SU-DHL-6 (cell line): ENCODE results near the gene RALGPS1.

ENCODE experiments used
- H2AFZ ChIP-seq: fragments of 200-600 bp; sonication (generic); 2 replicates; pipeline ENCODE4 v1.6.1; 2014; ENCODE audit warnings: low read depth, mild to moderate bottlenecking, moderate library complexity, mixed read lengths, antibody characterized with exemption, low read length; ENCODE audit not compliant: severe bottlenecking
- H3F3A ChIP-seq: fragments of 200-600 bp; shearing (Covaris generic); 2 replicates; pipeline ENCODE4 v1.6.0; 2016; ENCODE audit warnings: antibody characterized with exemption, mild to moderate bottlenecking; ENCODE audit not compliant: insufficient read depth
- H3K27ac ChIP-seq: fragments of 200-600 bp; sonication (generic); 2 replicates; pipeline ENCODE4 v1.5.1; 2016; ENCODE audit warnings: low read depth, mild to moderate bottlenecking, low read length, moderate library complexity, mixed read lengths
- H3K27me3 ChIP-seq: fragments of 200-600 bp; sonication (generic), shearing (Covaris generic); 2 replicates; pipeline ENCODE4 v1.6.0; 2014; ENCODE audit warnings: mild to moderate bottlenecking, low read length
- H3K36me3 ChIP-seq: fragments of 200-600 bp; sonication (generic); 2 replicates; pipeline ENCODE4 v1.6.1; 2014; ENCODE audit warnings: mild to moderate bottlenecking, low read length, mixed read lengths
- H3K4me2 ChIP-seq: fragments of 300-600, 200-600 bp; shearing (Covaris generic), sonication (generic); 2 replicates; pipeline ENCODE4 v1.6.0; 2014; ENCODE audit warnings: low read length, low read depth, mild to moderate bottlenecking; ENCODE audit not compliant: poor library complexity, severe bottlenecking
- H3K4me3 ChIP-seq: fragments of 200-600 bp; sonication (generic); 2 replicates; pipeline ENCODE4 v1.5.1; 2014; ENCODE audit warnings: antibody characterized with exemption, low read length, mild to moderate bottlenecking, mixed read lengths; ENCODE audit not compliant: insufficient read depth, poor library complexity, severe bottlenecking
- H3K79me2 ChIP-seq: fragments of 200-600 bp; sonication (generic); 2 replicates; pipeline ENCODE4 v1.6.1; 2014; ENCODE audit warnings: mild to moderate bottlenecking, low read length, moderate library complexity; ENCODE audit not compliant: insufficient read depth
- H3K9ac ChIP-seq: fragments of 200-600 bp; sonication (generic); 2 replicates; pipeline ENCODE4 v1.7.0; 2014; ENCODE audit warnings: mild to moderate bottlenecking, low read length
- H3K9me2 ChIP-seq: fragments of 200-600 bp; sonication (generic); replicated peaks from 2 replicates; pipeline ENCODE4 v1.6.1; 2014; ENCODE audit warnings: low read length; ENCODE audit not compliant: insufficient read depth
- H3K9me3 ChIP-seq: fragments of 200-600 bp; sonication (generic); 2 replicates; pipeline ENCODE4 v1.6.1; 2014; ENCODE audit warnings: low read length, mixed read lengths; ENCODE audit not compliant: insufficient read depth
- H4K20me1 ChIP-seq: fragments of 200-600 bp; sonication (generic); 2 replicates; pipeline ENCODE4 v1.6.1; 2014; ENCODE audit warnings: low read depth, mild to moderate bottlenecking, antibody characterized with exemption, low read length, moderate library complexity, mixed read lengths
- EZH2phosphoT487 ChIP-seq: fragments of 200-600 bp; sonication (generic), shearing (Covaris generic); conservative IDR thresholded peaks from 2 replicates; pipeline ENCODE4 v1.6.1; 2018; ENCODE audit warnings: mild to moderate bottlenecking, antibody characterized with exemption, low read length, moderate library complexity, mixed read lengths
- TF ChIP-seq, protein P1 (sequence below): fragments of 200-600 bp; sonication (generic); IDR thresholded peaks from one replicate; pipeline ENCODE4 v1.5.1; 2017; ENCODE audit warnings: antibody characterized with exemption, mild to moderate bottlenecking, low read length, moderate library complexity; ENCODE audit not compliant: insufficient read depth, poor library complexity, severe bottlenecking

The RALGPS1 gene

DNA sequence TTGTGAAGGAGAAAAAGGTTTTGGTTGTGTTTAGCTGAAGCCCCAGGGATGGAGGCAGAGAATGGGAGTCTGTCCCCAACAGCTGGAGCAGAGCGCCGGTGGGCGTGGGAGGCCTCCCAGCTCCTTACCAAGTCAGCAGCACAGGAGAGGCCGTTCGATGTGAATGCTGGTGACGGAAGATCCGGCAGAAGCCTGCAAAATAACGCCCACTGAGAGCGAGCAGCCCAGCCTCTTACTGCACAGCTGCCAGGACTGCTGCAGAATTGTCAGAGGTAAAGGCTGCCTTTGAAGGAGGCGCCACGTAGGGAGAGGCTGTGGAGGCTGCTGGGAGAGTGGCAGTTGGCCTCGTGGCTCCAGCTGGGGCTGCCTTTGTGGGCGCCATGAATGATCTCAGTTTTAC, 181.6 kb downstream of the RALGPS1 start:
- TF ChIP-seq EZH2phosphoT487: no peak
- Histone ChIP-seq H3K27ac (no peak overlapping the region), H3K4me2 (no peak overlapping the region)

DNA sequence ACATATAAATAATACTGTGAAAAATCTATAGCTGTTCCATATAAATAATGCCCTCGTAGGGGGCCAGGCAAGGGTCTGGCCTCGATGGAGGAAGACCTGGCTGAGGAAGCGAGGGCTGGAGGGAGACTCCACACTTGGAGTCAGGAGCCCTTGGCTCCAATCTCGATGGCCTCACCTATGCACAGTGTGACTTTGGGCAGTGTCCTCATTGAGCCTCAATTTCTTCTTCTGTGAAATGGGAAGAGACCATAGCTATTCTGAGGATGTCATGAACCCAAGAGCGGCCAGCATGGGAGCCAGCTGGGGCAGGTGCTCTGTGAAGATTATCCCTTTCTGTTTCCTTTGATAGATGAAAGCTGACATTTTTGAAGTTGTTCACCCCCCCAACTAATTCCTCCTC, 183.1 kb downstream of the RALGPS1 start:
- Histone ChIP-seq H3K27ac (no peak overlapping the region), H3F3A (no peaks in the 10 kb centered on the region), H3K9me2 (no peaks in the 10 kb centered on the region), H3K36me3 (no peaks in the 10 kb centered on the region), H3K27me3 (no peaks in the 10 kb centered on the region), H3K9me3 (no peaks in the 10 kb centered on the region), H4K20me1 (no peaks in the 10 kb centered on the region), H3K79me2 (no peaks in the 10 kb centered on the region), H3K9ac (no peak overlapping the region), H3K4me3 (no peak overlapping the region), H2AFZ (no peak overlapping the region), H3K4me2 (no peak overlapping the region)
- no peak for TF ChIP-seq EZH2phosphoT487
- TF ChIP-seq, protein P1, sequence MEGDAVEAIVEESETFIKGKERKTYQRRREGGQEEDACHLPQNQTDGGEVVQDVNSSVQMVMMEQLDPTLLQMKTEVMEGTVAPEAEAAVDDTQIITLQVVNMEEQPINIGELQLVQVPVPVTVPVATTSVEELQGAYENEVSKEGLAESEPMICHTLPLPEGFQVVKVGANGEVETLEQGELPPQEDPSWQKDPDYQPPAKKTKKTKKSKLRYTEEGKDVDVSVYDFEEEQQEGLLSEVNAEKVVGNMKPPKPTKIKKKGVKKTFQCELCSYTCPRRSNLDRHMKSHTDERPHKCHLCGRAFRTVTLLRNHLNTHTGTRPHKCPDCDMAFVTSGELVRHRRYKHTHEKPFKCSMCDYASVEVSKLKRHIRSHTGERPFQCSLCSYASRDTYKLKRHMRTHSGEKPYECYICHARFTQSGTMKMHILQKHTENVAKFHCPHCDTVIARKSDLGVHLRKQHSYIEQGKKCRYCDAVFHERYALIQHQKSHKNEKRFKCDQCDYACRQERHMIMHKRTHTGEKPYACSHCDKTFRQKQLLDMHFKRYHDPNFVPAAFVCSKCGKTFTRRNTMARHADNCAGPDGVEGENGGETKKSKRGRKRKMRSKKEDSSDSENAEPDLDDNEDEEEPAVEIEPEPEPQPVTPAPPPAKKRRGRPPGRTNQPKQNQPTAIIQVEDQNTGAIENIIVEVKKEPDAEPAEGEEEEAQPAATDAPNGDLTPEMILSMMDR: no peak

More for the DNA sequence above, 181.6 kb downstream of the RALGPS1 start:
- Histone ChIP-seq H3K9me3 (no peaks in the 10 kb centered on the region), H3K36me3 (no peaks in the 10 kb centered on the region), H3F3A (no peaks in the 10 kb centered on the region), H3K79me2 (no peaks in the 10 kb centered on the region), H3K9ac (no peak overlapping the region), H2AFZ (no peak overlapping the region), H3K27me3 (no peaks in the 10 kb centered on the region), H4K20me1 (no peaks in the 10 kb centered on the region), H3K9me2 (no peaks in the 10 kb centered on the region), H3K4me3 (no peak overlapping the region)

DNA sequence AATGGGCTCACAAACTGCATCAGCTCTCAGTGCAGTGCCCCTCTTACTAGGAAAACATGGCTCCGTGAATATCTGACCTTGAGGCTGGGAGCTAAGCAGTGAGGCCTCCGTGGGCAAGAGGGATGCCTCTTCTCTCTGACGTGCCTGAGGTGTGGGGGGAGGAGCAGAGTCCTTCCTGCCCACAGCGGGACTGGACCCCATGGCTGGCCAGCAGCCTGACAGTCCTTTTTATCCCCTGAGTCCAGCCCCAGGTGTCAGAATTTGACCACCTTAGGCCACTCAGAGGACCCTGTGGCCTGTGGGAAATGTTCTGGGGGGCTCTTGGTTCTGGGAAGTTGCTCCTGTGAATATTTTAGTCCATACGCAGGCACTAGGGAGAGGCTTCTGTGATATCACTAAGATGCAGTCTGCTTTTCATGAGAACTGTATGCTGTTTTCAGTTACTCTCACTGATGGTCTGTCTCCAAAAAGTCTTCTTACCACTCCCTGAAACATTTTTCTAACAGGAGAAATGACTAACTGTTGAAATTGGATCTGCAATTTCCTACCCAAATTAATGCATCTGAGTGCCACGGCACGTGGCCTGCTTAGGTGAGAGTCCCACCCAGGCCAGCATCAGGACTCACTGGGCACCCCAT, 184.5 kb downstream of the RALGPS1 start:
- Histone ChIP-seq H3K79me2 (no peaks in the 10 kb centered on the region), H2AFZ (no peak overlapping the region), H3F3A (no peaks in the 10 kb centered on the region), H3K27me3 (no peaks in the 10 kb centered on the region), H3K4me2 (no peak overlapping the region), H3K9me3 (no peaks in the 10 kb centered on the region), H3K27ac (no peak overlapping the region), H3K4me3 (no peak overlapping the region), H3K9me2 (no peaks in the 10 kb centered on the region), H3K9ac (no peak overlapping the region), H4K20me1 (no peaks in the 10 kb centered on the region), H3K36me3 (no peaks in the 10 kb centered on the region)
- no peak for TF ChIP-seq EZH2phosphoT487
- TF ChIP-seq, protein P1: no peak

DNA sequence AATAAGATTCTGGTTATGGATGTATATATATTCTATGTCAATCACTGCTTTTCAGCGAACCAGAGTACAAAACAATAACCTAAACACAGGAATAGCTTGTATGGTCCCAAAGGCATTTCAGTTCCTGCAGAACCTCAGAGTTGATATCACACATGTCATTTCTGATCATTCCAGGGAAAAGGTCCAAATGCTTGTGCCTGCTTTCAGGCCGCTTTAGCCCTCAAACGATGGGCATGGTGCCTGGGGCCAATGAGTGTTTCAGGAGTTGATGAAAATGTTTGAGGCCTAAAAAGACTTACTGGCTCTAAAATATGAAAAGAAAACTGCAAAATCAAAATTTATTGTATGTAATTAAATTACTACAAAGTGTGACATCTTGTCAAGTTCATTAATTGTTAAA, 185.1 kb downstream of the RALGPS1 start:
- H3K4me3 ChIP-seq: no peak overlapping the region
- H3K4me2 ChIP-seq: no peak overlapping the region
- no peak overlapping the region for H3K27ac ChIP-seq
- no peak overlapping the region for H3K9ac ChIP-seq
- H3K79me2 ChIP-seq: no peaks in the 10 kb centered on the region
- no peak overlapping the region for H2AFZ ChIP-seq
- H4K20me1 ChIP-seq: no peaks in the 10 kb centered on the region
- no peaks in the 10 kb centered on the region for H3K27me3 ChIP-seq
- TF ChIP-seq, protein P1: no peak
- no peak for TF ChIP-seq EZH2phosphoT487
- no peaks in the 10 kb centered on the region for H3K9me2 ChIP-seq
- no peaks in the 10 kb centered on the region for H3K36me3 ChIP-seq
- H3F3A ChIP-seq: no peaks in the 10 kb centered on the region
- H3K9me3 ChIP-seq: no peaks in the 10 kb centered on the region
